ENCODE data around the gene INTS1. TPM values are rescaled to one million over a fixed set of nuclear protein-coding genes. Genes with fewer than 3 reads are reported as not detected.

INTS1 gene
- total RNA-seq, 4 donors from 2014 or later: 19.0 to 71.6 (median 23.8) TPM

DNA sequence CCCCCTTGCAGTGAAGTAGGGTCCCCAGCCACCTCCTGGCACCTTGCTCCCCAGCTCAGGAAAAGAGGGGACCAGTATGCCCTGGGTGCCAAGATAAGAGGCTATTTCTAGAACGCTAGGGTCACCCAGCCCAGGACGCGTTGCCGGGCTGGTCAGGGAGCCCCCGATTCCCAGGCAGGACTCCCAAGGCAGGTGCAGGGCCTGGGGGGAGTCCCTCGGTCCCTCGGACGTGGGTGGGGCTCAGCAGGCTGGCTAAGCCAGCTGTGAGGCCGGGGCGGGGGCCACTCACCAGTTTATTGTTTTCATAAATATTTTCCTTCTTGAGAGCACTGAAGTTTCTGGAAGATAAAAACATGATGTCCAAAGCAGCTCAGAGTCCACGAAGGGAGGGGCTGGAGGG is 54.2 kb downstream of the INTS1 start:
- TF ChIP-seq, protein P1, sequence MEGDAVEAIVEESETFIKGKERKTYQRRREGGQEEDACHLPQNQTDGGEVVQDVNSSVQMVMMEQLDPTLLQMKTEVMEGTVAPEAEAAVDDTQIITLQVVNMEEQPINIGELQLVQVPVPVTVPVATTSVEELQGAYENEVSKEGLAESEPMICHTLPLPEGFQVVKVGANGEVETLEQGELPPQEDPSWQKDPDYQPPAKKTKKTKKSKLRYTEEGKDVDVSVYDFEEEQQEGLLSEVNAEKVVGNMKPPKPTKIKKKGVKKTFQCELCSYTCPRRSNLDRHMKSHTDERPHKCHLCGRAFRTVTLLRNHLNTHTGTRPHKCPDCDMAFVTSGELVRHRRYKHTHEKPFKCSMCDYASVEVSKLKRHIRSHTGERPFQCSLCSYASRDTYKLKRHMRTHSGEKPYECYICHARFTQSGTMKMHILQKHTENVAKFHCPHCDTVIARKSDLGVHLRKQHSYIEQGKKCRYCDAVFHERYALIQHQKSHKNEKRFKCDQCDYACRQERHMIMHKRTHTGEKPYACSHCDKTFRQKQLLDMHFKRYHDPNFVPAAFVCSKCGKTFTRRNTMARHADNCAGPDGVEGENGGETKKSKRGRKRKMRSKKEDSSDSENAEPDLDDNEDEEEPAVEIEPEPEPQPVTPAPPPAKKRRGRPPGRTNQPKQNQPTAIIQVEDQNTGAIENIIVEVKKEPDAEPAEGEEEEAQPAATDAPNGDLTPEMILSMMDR (IDR thresholded peaks at IDR 0.05; ENCODE audit: low read depth): no peak

DNA sequence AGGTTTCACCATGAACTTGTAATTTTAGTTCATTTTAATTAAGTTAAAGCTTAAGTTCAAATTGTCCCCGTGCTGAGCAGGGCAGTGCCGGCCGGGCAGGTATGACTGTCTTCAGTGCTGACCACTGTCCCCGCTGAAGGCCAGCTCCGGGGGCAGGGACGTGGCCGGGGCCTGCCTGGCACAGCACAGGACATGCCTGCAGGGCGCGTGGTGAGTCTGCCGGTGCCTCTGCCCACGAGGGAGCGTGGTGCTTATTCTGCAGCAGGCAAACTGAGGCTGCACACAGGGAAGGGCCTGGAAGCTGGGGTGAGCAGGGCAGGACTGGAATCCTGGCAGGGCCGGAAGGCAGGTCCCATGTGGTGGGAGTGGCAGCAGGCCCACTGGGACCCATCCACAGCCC is 54.7 kb downstream of the INTS1 start:
- TF ChIP-seq, protein P1 (IDR thresholded peaks at IDR 0.05; ENCODE audit: low read depth): no peak

DNA sequence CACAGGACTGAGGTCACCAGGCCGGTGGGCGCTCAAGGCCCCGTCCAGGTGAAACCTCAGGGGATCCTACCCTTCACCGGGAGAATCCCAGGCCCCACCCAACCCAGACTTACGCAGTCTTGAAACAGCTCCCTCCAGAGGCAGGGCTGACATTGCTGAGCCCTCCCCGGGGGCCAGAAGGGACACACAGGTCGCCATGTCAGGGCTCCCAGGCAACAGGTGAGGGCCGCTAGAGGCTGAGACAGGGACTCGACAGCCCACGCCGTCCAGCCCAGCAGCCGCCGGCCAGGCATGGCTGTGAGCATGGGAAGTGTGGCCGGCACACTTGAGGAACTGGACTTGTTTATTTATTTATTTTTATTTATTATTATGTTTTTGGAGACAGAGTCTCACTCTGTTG is 55.2 kb downstream of the INTS1 start:
- TF ChIP-seq, protein P1 (IDR thresholded peaks at IDR 0.05; ENCODE audit: low read depth): no peak

DNA sequence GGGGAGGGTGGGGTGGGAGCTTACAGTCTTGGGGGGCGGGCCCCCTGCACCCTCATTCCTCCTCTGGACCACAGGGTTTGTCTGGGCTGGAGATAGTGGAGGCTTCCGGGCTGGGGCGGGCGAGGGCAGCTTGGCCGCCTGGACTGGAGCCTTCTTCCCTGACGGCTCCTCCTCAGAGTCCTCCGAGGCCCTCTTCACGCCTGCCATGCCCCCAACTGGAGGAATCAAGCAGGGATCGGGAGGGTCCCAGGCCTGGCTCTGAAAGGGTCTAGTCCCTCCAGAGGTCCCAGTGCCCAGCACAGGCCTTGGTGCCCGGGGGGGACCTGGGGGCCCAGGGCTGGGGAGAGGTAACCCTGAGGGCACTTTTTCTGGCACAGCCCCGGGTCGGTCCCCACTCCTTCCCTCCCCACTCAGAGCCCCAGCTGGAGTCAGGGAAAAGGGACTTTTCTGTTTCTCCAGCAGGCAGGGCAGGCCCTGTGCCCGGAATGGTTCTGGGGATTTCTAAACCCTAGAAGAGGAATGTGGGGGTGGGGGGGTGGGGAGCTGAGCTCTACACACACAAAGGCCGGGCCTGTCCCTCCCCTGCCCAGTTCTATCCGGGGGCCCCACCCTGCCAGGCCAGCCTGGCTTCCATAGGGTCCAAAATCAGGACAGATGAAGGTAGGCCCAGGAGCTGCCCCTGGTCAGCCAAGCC is 56.5 kb downstream of the INTS1 start:
- TF ChIP-seq, protein P1 (IDR thresholded peaks at IDR 0.05; ENCODE audit: low read depth): no peak

DNA sequence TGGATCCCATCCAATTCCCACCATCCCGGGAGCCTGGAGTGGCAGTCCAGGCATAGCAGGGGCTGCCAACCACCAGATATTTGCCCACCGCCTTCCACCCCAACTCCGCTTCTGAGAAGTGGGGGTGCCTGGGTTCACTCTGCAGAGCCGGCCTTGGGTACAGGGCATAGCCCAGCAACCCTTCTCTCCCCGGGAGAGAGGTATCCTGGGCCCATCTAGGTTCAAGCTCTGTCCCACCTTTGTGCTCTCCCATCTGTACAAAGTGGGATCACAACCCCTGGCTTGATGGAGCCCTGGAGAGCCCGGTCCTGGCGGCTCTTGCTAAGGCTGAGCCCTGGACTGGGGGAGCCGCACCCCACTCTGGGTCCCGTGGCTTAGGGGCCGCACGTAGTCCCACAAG is 57.1 kb downstream of the INTS1 start:
- TF ChIP-seq, protein P1 (IDR thresholded peaks at IDR 0.05; ENCODE audit: low read depth): no peak

DNA sequence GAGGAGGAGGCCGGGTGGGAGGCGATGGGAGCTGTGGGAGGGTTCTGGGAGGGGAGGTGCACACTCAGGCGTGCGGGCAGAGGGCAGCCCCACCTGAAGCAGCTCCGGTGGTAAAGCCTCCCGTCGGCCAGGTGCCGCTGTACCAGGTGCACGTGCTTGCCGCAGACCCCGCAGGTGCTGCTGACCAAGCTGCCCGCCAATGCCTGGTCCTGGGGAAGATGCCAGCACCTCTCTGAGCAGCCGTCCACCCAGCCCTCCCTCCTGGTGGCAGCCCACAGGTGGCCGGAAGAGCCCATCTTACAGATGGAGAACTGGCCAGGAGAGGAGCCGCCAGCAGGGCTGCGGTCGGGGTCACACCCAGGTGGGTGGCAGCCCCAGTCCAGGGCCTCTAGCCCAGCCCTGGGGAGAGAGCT is 57.6 kb downstream of the INTS1 start:
- TF ChIP-seq, protein P1 (IDR thresholded peaks at IDR 0.05; ENCODE audit: low read depth): no peak

DNA sequence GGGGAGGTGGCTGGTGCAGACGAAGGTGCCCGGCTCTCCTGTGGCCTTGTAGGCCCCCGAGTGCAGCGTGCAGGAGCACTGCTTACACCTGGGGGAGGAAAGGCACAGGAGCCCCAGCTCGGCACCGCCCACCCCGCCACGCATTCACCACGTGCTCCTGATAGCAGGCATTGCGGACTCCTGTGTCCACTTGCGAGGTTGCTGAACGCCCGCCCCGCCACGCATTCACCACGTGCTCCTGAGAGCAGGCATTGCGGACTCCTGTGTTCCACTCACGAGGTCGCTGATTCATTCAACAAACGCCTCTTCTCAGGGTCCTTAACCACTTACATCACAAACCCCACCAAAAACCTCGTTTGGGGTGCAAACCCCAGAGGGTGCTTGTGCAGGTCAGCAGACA is 58.8 kb downstream of the INTS1 start:
- TF ChIP-seq, protein P1 (IDR thresholded peaks at IDR 0.05; ENCODE audit: low read depth): no peak

Measured in subcutaneous adipose tissue (tissue), 4 donors.